Keratinocyte (primary cell): ENCODE data around the gene AFAP1L2. TPM values are rescaled to one million over a fixed set of nuclear protein-coding genes. Genes with fewer than 3 reads are reported as not detected.

Source experiments
- DNase-seq: peaks from one replicate; pipeline ENCODE4 v3.0.0-alpha.2; 2011; ENCODE audit warnings: low read depth, missing footprints, low spot score
- FAIRE-seq: peaks from 2 replicates; lab custom pipeline; 2011; peaks lifted over from hg19 to GRCh38; lab: Jason Lieb, UNC
- H2AFZ ChIP-seq: 2 replicates; pipeline ENCODE4 v1.6.0; 2012; ENCODE audit warnings: low read length, control low read depth, inconsistent platforms; ENCODE audit not compliant: control insufficient read depth
- H3K27ac ChIP-seq: 2 replicates; pipeline ENCODE4 v1.5.1; 2011; ENCODE audit warnings: low read length; ENCODE audit not compliant: control insufficient read depth, insufficient read depth
- H3K27me3 ChIP-seq: 3 replicates; pipeline ENCODE4 v1.6.0; 2011; ENCODE audit warnings: low read length; ENCODE audit not compliant: control insufficient read depth, insufficient read depth; ENCODE audit errors: extremely low read depth
- H3K36me3 ChIP-seq, 2 experiments: 2 replicates in 1 of 2; 3 replicates in 1 of 2; pipeline ENCODE4 v1.5.1; 2011; ENCODE audit warnings: low read length in 2 of 2, mild to moderate bottlenecking in 1 of 2; ENCODE audit not compliant: control insufficient read depth in 2 of 2, insufficient read depth in 2 of 2; ENCODE audit errors: extremely low read depth in 1 of 2
- H3K4me1 ChIP-seq: 3 replicates; pipeline ENCODE4 v1.5.1; 2011; ENCODE audit warnings: low read length; ENCODE audit not compliant: control insufficient read depth, insufficient read depth; ENCODE audit errors: extremely low read depth
- H3K4me2 ChIP-seq: 3 replicates; pipeline ENCODE4 v1.6.0; 2011; ENCODE audit warnings: low read depth, low read length; ENCODE audit not compliant: control insufficient read depth, insufficient read depth; ENCODE audit errors: extremely low read depth
- H3K4me3 ChIP-seq, 3 experiments: fragments of 200-600 bp in 1 of 3; sonication (generic) in 1 of 3; 2 replicates in 2 of 3; 3 replicates in 1 of 3; pipeline ENCODE4 v1.5.1; 2011 to 2016; ENCODE audit warnings: low read length in 3 of 3, mild to moderate bottlenecking in 3 of 3, control low read depth in 2 of 3, inconsistent platforms in 1 of 3, low read depth in 1 of 3, mixed read lengths in 1 of 3, mixed run types in 1 of 3, moderate library complexity in 1 of 3; ENCODE audit not compliant: control insufficient read depth in 2 of 3, insufficient read depth in 2 of 3; ENCODE audit errors: extremely low read depth in 1 of 3
- H3K79me2 ChIP-seq: 2 replicates; pipeline ENCODE4 v1.6.0; 2012; ENCODE audit warnings: low read length; ENCODE audit not compliant: control insufficient read depth, insufficient read depth
- H3K9ac ChIP-seq: 3 replicates; pipeline ENCODE4 v1.6.0; 2011; ENCODE audit warnings: low read length; ENCODE audit not compliant: control insufficient read depth, insufficient read depth; ENCODE audit errors: extremely low read depth
- H3K9me1 ChIP-seq: 3 replicates; pipeline ENCODE4 v1.6.0; 2011; ENCODE audit warnings: low read length; ENCODE audit not compliant: control insufficient read depth, insufficient read depth; ENCODE audit errors: extremely low read depth
- H3K9me3 ChIP-seq: 2 replicates; pipeline ENCODE4 v1.5.1; 2012; ENCODE audit warnings: low read depth, low read length; ENCODE audit not compliant: control insufficient read depth
- H4K20me1 ChIP-seq: 3 replicates; pipeline ENCODE4 v1.6.0; 2011; ENCODE audit warnings: low read length; ENCODE audit not compliant: control insufficient read depth, insufficient read depth; ENCODE audit errors: extremely low read depth
- EZH2 ChIP-seq: IDR thresholded peaks from one replicate; pipeline ENCODE4 v1.6.1; 2012; ENCODE audit warnings: inconsistent platforms, mild to moderate bottlenecking, low read length, moderate library complexity
- dilution Hi-C: fragments of 300-500 bp; cut with MboI; formaldehyde crosslinking; loops from one replicate; pipeline ENCODE4 v1.7.0; 2020; ENCODE audit warnings: low sequenced_read_pairs; ENCODE audit not compliant: extremely low pct_ligation_motif_present
- polyA plus RNA-seq, 5 experiments: library from polyadenylated mRNA; depleted of rRNA in 3 of 5; stranded (reverse) in 3 of 5; stranded (forward) in 1 of 5; unstranded in 1 of 5; fragments of >200 nt; gene quantifications; 1 replicate in 1 of 5; 2 replicates in 3 of 5; 3 replicates in 1 of 5; pipeline versions ENCODE4 v1.2.1 to v1.2.3, GENCODE V29; 2011 to 2012; ENCODE audit warnings: missing spikeins in 2 of 5, low read depth in 1 of 5, low replicate concordance in 1 of 5
- TF ChIP-seq, protein P1 (sequence below), 3 experiments: IDR thresholded peaks in 1 of 3; conservative IDR thresholded peaks in 1 of 3; optimal IDR thresholded peaks in 1 of 3; 2 replicates in 2 of 3; 3 replicates in 1 of 3; pipeline versions ENCODE3 to v1.5.1; 2011; ENCODE audit warnings: low read length in 3 of 3, mild to moderate bottlenecking in 3 of 3, moderate library complexity in 2 of 3, control low read depth in 1 of 3, inconsistent platforms in 1 of 3; ENCODE audit not compliant: insufficient read depth in 2 of 3; ENCODE audit errors: extremely low read depth in 1 of 3

AFAP1L2 gene
- polyA plus RNA-seq, 1 donor (not counting 4 experiments of a cell fraction or from before 2014, with no cell fraction given): 40.4 TPM

GRCh38 chr10:114291516-114291915, 112.8 kb downstream of the AFAP1L2 start:
- H3K4me1 ChIP-seq: no peaks in the 10 kb centered on the region
- H3K4me2 ChIP-seq: no peak overlapping the region
- H3K27me3 ChIP-seq: no peaks in the 10 kb centered on the region
- dilution Hi-C loops: no loop called here
- TF ChIP-seq, protein P1, sequence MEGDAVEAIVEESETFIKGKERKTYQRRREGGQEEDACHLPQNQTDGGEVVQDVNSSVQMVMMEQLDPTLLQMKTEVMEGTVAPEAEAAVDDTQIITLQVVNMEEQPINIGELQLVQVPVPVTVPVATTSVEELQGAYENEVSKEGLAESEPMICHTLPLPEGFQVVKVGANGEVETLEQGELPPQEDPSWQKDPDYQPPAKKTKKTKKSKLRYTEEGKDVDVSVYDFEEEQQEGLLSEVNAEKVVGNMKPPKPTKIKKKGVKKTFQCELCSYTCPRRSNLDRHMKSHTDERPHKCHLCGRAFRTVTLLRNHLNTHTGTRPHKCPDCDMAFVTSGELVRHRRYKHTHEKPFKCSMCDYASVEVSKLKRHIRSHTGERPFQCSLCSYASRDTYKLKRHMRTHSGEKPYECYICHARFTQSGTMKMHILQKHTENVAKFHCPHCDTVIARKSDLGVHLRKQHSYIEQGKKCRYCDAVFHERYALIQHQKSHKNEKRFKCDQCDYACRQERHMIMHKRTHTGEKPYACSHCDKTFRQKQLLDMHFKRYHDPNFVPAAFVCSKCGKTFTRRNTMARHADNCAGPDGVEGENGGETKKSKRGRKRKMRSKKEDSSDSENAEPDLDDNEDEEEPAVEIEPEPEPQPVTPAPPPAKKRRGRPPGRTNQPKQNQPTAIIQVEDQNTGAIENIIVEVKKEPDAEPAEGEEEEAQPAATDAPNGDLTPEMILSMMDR (optimal IDR thresholded peaks at IDR 0.05 in 1 of 3, IDR thresholded peaks at IDR 0.05 in 1 of 3, conservative IDR thresholded peaks at IDR 0.05 in 1 of 3; ENCODE audit: extremely low read depth in 1 of 3, insufficient read depth in 2 of 3, low read length in 3 of 3): no peak
- TF ChIP-seq EZH2: no peak
- H3K9me1 ChIP-seq: no peaks in the 10 kb centered on the region
- no peak for FAIRE-seq
- H3K9me3 ChIP-seq: peaks cover 13% of the 10 kb centered on the region
- no peak overlapping the region for H3K4me3 ChIP-seq
- H2AFZ ChIP-seq: no peak overlapping the region
- no peak for DNase-seq
- no peak overlapping the region for H3K9ac ChIP-seq
- no peaks in the 10 kb centered on the region for H4K20me1 ChIP-seq
- H3K36me3 ChIP-seq: peaks cover 16 to 24% of the 10 kb centered on the region in 2 experiments
- no peaks in the 10 kb centered on the region for H3K79me2 ChIP-seq
- no peak overlapping the region for H3K27ac ChIP-seq

- H3K27me3 ChIP-seq: no peaks in the 10 kb centered on the region
- DNase-seq: no peak
- no peak overlapping the region for H3K4me3 ChIP-seq
- no peak overlapping the region for H3K9ac ChIP-seq
- H3K4me2 ChIP-seq: no peak overlapping the region
- H3K9me1 ChIP-seq: no peaks in the 10 kb centered on the region
- H3K27ac ChIP-seq: no peak overlapping the region
- FAIRE-seq: no peak
- TF ChIP-seq, protein P1 (optimal IDR thresholded peaks at IDR 0.05 in 1 of 3, IDR thresholded peaks at IDR 0.05 in 1 of 3, conservative IDR thresholded peaks at IDR 0.05 in 1 of 3; ENCODE audit: extremely low read depth in 1 of 3, insufficient read depth in 2 of 3, low read length in 3 of 3): no peak
- no peak for TF ChIP-seq EZH2
- no peaks in the 10 kb centered on the region for H4K20me1 ChIP-seq
- H3K79me2 ChIP-seq: no peaks in the 10 kb centered on the region
- H2AFZ ChIP-seq: no peak overlapping the region
- H3K9me3 ChIP-seq: peaks cover 10% of the 10 kb centered on the region
- dilution Hi-C loops: no loop called here
- peaks cover 13 to 20% of the 10 kb centered on the region in 2 experiments for H3K36me3 ChIP-seq
- H3K4me1 ChIP-seq: no peaks in the 10 kb centered on the region
Observed at GRCh38 chr10:114291076-114291475, 113.2 kb downstream of the AFAP1L2 start.
